GM21825 (cell line): ENCODE measurements around the gene DAGLB.
A peak's percentile ranks its signal among the peaks of the same experiment; 100 is the strongest.
"Not testable (repeated sequence)": the region's sequence is repeated elsewhere in the genome, so short reads cannot be mapped to it uniquely, and the experiment has no call there.

Experiments used
- ATAC-seq: cut with Tn5 transposase; IDR thresholded peaks from one replicate; pipeline ENCODE4 v1.9.1; 2021; ENCODE audit warnings: mild to moderate bottlenecking, moderate library complexity; ENCODE audit not compliant: unreplicated experiment

DAGLB gene

GRCh38 chr7:6401536-6401935 is 46.2 kb downstream of the DAGLB start:
- no peak for ATAC-seq

GRCh38 chr7:6400243-6401105 is 47.3 kb downstream of the DAGLB start:
- not testable (repeated sequence) for ATAC-seq

GRCh38 chr7:6399351-6399750 is 48.4 kb downstream of the DAGLB start:
- ATAC-seq, result no peak

GRCh38 chr7:6398943-6399342 is 48.8 kb downstream of the DAGLB start:
- ATAC-seq, result no peak

- not testable (repeated sequence) for ATAC-seq
Observed at GRCh38 chr7:6397759-6398495, 49.8 kb downstream of the DAGLB start.

- ATAC-seq, result no peak
Observed at GRCh38 chr7:6395898-6396595, 51.7 kb downstream of the DAGLB start.

GRCh38 chr7:6394114-6394513 is 53.6 kb downstream of the DAGLB start:
- no peak for ATAC-seq

GRCh38 chr7:6393667-6394056 is 54.1 kb downstream of the DAGLB start:
- no peak for ATAC-seq

GRCh38 chr7:6392712-6393666 is 54.8 kb downstream of the DAGLB start:
- peak; percentile 69 for ATAC-seq

GRCh38 chr7:6389728-6390127 is 58.0 kb downstream of the DAGLB start:
- ATAC-seq, result no peak

GRCh38 chr7:6387734-6388294 is 59.9 kb downstream of the DAGLB start:
- no peak for ATAC-seq

- no peak for ATAC-seq
Observed at GRCh38 chr7:6386779-6387178, 61.0 kb downstream of the DAGLB start.

GRCh38 chr7:6385909-6386560 is 61.7 kb downstream of the DAGLB start:
- ATAC-seq, result no peak

- no peak for ATAC-seq
Observed at GRCh38 chr7:6385110-6385781, 62.5 kb downstream of the DAGLB start.

- ATAC-seq, result no peak
Observed at GRCh38 chr7:6384327-6384726, 63.4 kb downstream of the DAGLB start.

GRCh38 chr7:6382817-6383216 is 64.9 kb downstream of the DAGLB start:
- ATAC-seq, result no peak

GRCh38 chr7:6381846-6382245 is 65.9 kb downstream of the DAGLB start:
- ATAC-seq, result not testable (repeated sequence)

GRCh38 chr7:6380310-6381095 is 67.3 kb downstream of the DAGLB start:
- no peak for ATAC-seq
